Left forelimb (tissue), 1 donor: ENCODE results near the gene INSR.
"Not testable (repeated sequence)": the region's sequence is repeated elsewhere in the genome, so short reads cannot be mapped to it uniquely, and the experiment has no call there.

Experiments used
- DNase-seq: peaks from one replicate; pipeline ENCODE4 v3.0.0-alpha.2; 2018; ENCODE audit warnings: low spot score

INSR gene

DNA sequence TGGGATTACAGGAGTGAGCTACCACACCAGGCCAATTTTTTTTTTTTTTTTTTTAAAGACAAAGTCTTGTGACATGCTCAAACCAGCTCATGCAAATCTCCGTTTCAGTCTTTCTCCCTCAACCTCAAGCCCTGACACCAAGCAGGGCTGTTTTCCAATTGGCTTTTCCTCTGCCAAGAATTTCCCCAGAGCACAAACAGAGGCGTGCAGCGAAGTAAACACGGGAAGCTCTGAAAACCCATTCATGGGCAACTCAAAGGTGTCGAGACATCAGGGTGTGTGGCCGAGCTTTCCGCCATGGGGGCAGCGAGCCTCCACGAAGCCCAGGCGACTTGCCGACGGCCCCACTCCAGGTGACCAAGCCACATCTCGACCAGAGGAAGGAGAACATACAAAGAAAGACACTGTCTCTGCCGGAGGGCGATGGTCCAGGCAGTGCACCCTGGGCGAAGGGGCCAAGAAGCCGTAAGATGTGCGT, 70.0 kb downstream of the INSR start:
- DNase-seq = no peak

DNA sequence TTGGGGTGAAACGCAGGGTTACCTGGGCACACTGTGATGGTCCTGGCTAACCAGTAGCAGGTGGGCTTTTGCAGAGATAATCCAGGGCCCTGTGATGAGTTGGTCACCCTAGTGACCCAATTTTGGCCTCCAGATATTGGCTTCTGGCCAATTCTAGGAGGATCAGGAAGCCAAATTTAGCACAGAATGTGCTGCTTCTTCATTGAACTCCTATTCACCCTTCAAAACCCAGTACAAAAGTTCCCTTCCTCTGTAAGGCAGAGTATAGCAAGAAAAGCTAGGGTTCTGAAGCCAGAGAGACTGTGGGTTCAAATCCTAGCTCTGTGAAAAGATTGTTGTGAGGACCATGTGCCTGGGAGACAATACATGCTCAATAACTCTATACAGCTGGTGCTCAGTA, 70.8 kb downstream of the INSR start:
- DNase-seq = no peak

GRCh38 chr19:7219056-7219455, 75.2 kb downstream of the INSR start:
- DNase-seq = no peak

DNA sequence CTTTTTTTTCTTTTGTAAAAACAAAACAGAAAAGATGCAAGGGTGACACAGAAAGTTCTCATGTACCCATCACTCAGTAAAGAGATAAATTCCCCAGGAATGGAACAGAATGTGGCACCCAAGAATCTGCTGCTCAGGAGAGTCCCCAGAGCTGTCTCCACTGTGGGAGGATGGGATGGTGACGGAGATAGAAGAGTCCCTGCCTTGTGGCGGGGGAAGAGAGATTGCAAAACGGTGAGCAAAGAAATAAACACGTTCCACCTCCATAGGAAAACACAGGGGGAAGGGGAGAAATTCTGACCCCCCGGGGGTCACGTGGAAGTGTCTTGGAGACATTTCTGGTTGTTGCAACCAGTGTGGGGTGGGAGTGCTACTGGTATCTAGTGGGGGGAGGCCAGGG, 76.4 kb downstream of the INSR start:
- no peak for DNase-seq

DNA sequence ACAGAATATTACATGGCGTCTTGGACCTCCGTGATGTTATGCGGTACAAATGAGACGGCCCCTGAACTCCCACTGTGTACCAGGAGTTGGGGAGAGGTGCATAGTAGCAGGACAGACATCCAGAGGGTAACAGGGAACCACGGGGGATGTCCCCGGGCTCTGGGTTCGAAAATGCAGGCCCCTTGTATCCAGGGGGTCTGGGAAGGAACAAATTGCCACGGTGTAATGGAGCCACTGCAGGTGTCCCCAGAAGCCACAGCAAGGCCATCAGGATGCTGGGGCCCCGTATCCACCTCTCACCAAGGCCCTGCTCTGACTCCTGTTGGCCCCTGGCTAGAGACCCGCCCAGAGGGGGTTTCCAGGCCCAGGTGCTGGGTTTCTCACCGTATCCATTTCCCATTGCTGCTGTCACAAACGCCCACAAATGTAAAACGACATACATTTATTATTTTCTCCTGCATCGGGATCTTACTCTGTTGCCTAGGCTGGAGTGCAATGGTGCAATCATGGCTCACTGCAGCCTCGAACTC, 77.8 kb downstream of the INSR start:
- no peak for DNase-seq

DNA sequence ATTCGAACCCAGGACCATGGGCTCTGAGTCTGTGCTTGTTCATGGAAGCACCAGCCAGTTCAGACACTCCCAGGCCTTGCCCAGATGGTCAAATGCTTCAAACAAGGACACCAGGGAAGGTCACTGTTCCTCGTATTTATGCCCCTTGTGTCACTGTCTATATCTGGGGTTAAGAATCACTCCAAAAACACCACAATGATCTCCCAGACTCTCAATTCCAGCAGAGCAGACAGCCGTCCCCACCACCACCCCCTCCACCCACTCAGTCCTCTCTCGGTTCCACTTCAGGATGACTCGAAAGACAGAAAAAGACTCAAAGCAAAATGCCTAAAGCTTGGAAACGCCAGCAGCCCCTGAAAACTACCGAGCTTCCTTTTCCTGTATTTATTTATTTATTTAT, 79.0 kb downstream of the INSR start:
- no peak for DNase-seq

DNA sequence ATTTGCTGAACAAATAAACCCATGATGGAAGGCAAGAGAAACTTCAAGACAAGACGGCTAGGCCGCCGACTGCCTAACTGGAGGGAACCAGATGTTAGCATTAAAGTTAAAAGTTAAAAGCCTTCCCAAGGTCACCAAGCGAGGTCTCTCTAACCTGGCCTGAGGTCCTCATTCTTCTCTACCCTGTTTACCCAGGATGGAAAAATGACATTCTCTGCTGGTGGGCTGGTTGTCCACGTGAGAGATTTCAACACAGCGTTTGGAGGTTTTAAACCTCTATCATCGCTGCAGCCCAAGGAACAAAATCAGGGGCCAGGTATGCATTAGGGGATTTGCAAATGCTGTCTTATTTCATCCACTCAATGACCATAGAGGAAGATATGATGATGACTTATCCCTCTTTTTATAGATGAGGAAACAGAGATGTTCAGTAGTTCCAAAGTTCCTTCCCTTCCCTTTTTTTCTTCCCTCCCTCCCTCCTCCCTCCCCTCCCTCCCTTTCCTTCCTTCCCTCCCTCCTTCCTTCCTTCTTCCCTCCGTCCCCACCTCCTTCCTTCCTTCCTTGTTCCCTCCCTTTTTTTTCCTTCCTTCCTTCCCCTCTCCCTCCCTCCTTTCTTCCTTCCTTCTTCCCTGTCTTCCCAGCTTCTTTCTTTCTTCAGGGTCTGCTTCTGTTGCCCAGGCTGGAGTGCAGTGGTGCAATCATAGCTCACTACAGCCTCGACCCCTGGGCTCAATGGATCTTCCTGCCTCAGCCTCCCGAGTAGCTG, 79.7 kb downstream of the INSR start:
- no peak for DNase-seq

DNA sequence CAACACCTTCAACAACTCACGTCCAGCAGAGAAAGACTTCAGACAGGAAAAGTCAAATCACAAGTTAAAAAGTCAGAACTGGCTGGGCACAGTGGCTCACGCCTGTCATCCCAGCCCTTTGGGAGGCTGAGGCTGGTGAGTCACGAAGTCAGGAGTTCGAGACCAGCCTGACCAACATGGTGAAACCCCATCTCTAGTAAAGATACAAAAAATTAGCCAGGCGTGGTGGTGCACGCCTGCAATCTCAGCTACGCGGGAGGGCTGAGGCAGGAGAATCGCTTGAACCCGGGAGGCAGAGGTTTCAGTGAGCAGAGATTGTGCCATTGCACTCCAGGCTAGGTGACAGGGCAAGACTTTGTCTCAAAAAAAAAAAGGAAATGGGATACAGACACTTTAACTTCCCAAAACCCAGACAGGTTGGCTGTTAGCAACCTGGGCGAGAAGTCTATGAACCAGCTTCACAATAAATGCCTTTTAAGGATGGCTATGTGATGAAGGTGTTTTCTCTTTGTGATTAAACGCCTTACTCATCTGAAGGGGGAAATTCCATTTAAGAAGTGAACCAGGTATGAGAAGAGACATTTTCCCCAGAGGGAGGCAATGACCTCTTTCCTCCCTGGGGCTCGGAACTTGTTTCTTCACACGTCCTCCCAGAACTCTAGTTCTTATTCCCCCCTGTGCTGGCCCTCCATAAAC, 80.4 kb downstream of the INSR start:
- no peak for DNase-seq

DNA sequence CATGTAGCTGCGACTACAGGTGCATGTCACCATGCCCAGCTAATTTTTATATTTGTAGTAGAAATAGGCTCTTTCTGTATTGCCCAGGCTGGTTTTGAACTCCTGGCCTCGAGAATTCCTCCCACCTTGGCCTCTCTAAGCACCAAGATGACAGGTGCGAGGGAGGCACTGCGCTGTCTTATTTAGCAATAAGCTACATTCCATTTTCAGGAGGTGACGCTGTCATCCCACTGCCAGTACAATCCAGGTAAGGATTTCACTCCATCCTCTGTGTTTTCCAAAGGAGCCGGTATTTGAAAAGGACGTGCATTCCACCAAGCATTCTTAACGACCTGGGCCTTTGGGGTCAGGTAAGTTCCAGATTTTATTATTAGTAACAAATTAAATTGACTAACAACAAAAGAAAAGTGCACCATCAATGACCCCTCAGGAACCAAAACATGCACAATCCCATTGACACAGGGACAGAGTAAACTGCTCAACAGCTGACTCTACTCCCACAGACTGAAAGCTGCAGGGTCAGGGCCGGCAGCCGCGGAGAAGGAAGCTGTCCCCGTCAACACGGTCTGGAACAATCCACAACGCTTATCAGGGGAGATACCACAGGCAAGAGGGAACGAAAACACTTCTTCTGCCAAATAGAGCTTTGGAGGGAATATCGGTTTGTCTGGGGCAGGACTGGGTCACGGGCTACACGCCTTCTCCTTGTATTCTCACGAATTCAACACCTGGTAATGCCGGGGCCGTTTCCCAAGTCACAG, 82.8 kb downstream of the INSR start:
- no peak for DNase-seq

- no peak for DNase-seq
Measured at GRCh38 chr19:7210359-7210758, 83.9 kb downstream of the INSR start.

- not testable (repeated sequence) for DNase-seq
Measured at GRCh38 chr19:7209597-7210325, 84.5 kb downstream of the INSR start.

DNA sequence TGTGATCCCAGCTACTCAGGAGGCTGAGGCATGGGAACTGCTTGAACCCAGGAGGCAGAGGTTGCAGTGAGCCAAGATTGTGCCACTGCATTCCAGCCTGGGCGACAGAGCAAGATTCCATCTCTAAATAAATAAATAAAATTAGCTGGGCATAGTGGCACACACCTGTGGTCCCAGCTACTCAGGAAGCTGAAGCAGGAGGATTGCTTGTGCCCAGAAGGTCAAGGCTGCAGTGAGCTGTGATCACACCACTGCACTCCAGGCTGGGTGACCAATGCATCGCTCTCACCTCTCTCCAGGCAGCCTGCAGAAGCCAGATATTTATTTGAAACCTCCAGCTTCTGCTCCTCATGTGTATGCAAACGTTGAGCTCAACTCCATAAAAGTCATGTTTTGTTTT, 85.2 kb downstream of the INSR start:
- not testable (repeated sequence) for DNase-seq

DNA sequence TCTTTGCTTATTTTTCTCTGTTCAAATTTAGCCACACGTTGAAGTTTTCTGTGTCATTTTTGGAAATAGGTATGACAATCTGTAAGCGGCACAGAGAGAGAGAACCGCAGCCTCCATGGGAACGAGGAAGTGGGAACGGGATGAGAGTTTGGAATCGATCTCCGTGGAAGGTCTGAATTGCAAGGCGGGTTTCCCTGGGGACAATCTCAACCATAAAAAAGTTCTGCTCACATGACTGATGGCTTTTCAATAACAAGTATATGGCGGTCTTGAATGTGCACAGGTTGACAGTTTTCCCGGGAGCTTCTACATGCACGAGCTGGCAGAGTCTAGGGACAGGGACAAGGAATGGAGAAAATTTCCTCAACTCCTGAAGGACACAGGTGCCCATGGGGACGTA, 90.9 kb downstream of the INSR start:
- DNase-seq = no peak

GRCh38 chr19:7202888-7203287, 91.3 kb downstream of the INSR start:
- no peak for DNase-seq

DNA sequence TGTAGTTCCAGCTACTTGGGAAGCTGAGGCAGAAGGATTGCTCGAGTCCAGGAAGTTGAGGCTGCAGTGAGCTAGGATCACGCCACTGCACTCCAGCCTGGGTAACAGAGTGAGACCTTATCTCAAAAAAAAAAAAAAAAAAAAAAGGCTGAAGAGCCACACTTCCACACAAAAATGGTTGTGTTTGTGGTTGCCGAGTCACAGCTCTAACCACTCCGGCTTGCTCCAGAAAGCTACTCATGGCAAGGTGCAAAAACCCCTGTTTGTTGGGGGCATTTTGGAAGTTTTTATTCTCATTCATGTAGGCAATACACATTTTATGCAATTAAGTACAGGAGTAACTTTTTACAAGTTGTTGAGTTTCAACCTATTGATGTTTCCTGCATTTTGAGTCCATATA, 93.5 kb downstream of the INSR start:
- no peak for DNase-seq

- DNase-seq = no peak
Measured at GRCh38 chr19:7199613-7200533, 94.3 kb downstream of the INSR start.

DNA sequence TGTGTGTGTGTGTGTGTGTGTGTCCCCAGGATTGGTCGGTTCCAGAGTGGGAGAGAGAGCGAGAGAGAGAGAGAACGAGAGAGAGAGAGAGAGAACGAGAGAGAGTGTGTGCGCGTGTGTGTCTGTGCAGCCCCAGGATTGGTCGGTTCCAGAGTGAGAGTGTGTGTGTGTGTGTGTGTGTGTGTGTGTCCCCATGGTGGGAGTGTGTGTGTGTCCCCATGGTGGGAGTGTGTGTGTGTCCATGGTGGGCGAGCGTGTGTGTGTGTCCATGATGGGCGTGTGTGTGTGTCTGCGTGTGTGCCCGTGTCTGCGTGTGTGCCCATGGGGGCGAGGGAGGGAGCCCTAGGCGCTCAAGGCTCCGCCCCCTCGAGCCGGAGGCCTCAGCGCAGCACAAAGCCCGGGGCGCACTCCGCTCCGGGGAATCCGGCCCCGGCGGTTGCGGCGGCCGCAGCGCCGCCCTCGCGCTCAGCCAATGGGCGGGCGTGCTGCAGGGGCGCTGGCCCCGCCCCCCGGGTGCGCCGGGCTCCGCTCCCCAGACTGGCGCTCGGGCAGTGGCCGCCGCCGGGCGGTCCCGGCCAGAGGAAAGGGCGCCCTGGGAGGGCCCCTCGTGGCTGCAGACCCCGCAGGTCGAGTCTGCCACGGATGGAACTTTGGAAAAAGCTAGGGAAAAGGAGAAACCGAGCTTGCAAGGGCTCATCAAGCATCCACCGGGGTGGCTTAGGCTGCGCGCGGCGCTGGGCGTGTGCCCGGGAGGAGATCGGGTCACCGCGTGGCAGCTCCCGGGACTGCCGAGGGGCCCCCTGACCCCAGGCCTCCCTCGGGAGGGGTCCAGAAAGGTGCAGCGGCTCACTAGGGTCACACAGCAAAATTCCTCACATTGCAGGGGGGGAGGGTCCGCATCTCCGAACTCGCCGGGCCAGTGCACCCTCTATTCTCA, 96.2 kb downstream of the INSR start:
- peak; percentile 94 for DNase-seq

GRCh38 chr19:7197119-7197759, 97.0 kb downstream of the INSR start:
- peak; percentile 94 for DNase-seq

GRCh38 chr19:7196763-7197118, 97.5 kb downstream of the INSR start:
- DNase-seq = no peak
